ENCODE measurements around the gene RCBTB2.

DNA sequence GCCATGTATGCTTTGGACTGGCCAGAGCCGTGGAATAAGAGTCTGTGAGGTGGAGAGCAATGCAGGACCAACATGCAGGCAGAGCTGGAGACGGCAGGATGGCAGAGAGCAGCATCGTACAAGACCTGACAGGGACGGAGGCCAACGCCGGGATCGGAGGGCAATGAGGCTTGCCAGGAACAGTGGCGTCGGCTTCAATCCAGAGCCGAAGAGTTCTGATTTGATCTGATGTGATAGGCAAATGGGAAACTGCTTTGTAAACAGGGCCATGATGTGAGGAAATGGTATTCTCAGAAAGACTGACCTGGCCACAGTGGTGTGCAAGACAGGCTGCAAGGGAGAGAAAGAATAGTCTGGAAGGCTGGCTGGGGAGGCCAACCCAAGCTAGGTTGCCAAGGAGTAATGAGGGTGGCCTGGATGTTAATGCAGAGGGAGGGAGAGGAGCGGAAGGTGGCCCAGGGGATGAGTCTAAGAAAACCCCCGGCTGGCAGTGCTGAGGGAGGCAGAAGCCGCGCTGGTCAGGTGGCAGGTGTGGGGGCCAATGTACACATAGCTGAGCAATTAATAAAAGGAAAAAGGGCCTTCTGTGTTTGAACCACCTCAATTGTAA, 26.7 kb downstream of the RCBTB2 start:
- TF ChIP-seq, protein P1, sequence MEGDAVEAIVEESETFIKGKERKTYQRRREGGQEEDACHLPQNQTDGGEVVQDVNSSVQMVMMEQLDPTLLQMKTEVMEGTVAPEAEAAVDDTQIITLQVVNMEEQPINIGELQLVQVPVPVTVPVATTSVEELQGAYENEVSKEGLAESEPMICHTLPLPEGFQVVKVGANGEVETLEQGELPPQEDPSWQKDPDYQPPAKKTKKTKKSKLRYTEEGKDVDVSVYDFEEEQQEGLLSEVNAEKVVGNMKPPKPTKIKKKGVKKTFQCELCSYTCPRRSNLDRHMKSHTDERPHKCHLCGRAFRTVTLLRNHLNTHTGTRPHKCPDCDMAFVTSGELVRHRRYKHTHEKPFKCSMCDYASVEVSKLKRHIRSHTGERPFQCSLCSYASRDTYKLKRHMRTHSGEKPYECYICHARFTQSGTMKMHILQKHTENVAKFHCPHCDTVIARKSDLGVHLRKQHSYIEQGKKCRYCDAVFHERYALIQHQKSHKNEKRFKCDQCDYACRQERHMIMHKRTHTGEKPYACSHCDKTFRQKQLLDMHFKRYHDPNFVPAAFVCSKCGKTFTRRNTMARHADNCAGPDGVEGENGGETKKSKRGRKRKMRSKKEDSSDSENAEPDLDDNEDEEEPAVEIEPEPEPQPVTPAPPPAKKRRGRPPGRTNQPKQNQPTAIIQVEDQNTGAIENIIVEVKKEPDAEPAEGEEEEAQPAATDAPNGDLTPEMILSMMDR (IDR thresholded peaks at IDR 0.05; ENCODE audit: low read depth, low read length, missing input control) = no peak
- TF ChIP-seq MAX (IDR thresholded peaks at IDR 0.05) (no peak), NR2F2 (IDR thresholded peaks at IDR 0.05) (no peak), GABPA (IDR thresholded peaks at IDR 0.05 in 1 of 2, conservative IDR thresholded peaks at IDR 0.05 in 1 of 2) (no peak), TAF1 (conservative IDR thresholded peaks at IDR 0.05) (no peak), RAD21 (IDR thresholded peaks at IDR 0.05) (no peak), YY1 (IDR thresholded peaks at IDR 0.05) (no peak), EGR1 (IDR thresholded peaks at IDR 0.05; ENCODE audit: low read depth in 2 of 2) (no peak), ATF3 (IDR thresholded peaks at IDR 0.05) (no peak), JUND (IDR thresholded peaks at IDR 0.05) (no peak), FOXA1 (IDR thresholded peaks at IDR 0.05) (no peak), HNF4G (IDR thresholded peaks at IDR 0.05) (no peak)
- TF ChIP-seq, protein P2, sequence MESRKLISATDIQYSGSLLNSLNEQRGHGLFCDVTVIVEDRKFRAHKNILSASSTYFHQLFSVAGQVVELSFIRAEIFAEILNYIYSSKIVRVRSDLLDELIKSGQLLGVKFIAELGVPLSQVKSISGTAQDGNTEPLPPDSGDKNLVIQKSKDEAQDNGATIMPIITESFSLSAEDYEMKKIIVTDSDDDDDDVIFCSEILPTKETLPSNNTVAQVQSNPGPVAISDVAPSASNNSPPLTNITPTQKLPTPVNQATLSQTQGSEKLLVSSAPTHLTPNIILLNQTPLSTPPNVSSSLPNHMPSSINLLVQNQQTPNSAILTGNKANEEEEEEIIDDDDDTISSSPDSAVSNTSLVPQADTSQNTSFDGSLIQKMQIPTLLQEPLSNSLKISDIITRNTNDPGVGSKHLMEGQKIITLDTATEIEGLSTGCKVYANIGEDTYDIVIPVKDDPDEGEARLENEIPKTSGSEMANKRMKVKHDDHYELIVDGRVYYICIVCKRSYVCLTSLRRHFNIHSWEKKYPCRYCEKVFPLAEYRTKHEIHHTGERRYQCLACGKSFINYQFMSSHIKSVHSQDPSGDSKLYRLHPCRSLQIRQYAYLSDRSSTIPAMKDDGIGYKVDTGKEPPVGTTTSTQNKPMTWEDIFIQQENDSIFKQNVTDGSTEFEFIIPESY (IDR thresholded peaks at IDR 0.05) = no peak
- TF ChIP-seq, protein P3, sequence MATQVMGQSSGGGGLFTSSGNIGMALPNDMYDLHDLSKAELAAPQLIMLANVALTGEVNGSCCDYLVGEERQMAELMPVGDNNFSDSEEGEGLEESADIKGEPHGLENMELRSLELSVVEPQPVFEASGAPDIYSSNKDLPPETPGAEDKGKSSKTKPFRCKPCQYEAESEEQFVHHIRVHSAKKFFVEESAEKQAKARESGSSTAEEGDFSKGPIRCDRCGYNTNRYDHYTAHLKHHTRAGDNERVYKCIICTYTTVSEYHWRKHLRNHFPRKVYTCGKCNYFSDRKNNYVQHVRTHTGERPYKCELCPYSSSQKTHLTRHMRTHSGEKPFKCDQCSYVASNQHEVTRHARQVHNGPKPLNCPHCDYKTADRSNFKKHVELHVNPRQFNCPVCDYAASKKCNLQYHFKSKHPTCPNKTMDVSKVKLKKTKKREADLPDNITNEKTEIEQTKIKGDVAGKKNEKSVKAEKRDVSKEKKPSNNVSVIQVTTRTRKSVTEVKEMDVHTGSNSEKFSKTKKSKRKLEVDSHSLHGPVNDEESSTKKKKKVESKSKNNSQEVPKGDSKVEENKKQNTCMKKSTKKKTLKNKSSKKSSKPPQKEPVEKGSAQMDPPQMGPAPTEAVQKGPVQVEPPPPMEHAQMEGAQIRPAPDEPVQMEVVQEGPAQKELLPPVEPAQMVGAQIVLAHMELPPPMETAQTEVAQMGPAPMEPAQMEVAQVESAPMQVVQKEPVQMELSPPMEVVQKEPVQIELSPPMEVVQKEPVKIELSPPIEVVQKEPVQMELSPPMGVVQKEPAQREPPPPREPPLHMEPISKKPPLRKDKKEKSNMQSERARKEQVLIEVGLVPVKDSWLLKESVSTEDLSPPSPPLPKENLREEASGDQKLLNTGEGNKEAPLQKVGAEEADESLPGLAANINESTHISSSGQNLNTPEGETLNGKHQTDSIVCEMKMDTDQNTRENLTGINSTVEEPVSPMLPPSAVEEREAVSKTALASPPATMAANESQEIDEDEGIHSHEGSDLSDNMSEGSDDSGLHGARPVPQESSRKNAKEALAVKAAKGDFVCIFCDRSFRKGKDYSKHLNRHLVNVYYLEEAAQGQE (IDR thresholded peaks at IDR 0.05) = no peak
